Activated CD8-positive, alpha-beta memory T cell treated with anti-CD3 and anti-CD28 coated beads for 4 hours (primary cell): ENCODE measurements around the gene GMDS.

ENCODE experiments used
- DNase-seq, 2 donors: peaks; one replicate each; pipeline ENCODE4 v3.0.0-alpha.2; 2020; ENCODE audit warnings: low read depth in 2 of 2

The GMDS gene

GRCh38 chr6:2240961-2241360 lies 4.4 kb downstream of the GMDS start:
- DNase-seq = no peak

- no peak for DNase-seq
Measured at GRCh38 chr6:2237001-2237400, 8.4 kb downstream of the GMDS start.

- DNase-seq = no peak
Measured at GRCh38 chr6:2235777-2236495, 9.5 kb downstream of the GMDS start.

GRCh38 chr6:2232445-2232844 lies 13.0 kb downstream of the GMDS start:
- no peak for DNase-seq

- DNase-seq = no peak
Measured at GRCh38 chr6:2231438-2231837, 14.0 kb downstream of the GMDS start.

GRCh38 chr6:2230659-2231277 lies 14.6 kb downstream of the GMDS start:
- DNase-seq = no peak

GRCh38 chr6:2229742-2230141 lies 15.7 kb downstream of the GMDS start:
- DNase-seq = no peak

- no peak for DNase-seq
Measured at GRCh38 chr6:2229039-2229438, 16.4 kb downstream of the GMDS start.

GRCh38 chr6:2228392-2228791 lies 17.0 kb downstream of the GMDS start:
- no peak for DNase-seq

GRCh38 chr6:2226775-2227174 lies 18.6 kb downstream of the GMDS start:
- DNase-seq = no peak

- DNase-seq = no peak
Measured at GRCh38 chr6:2225422-2226392, 19.7 kb downstream of the GMDS start.

- no peak for DNase-seq
Measured at GRCh38 chr6:2224847-2225382, 20.5 kb downstream of the GMDS start.

GRCh38 chr6:2222275-2222842 lies 23.0 kb downstream of the GMDS start:
- DNase-seq = no peak

GRCh38 chr6:2221726-2222274 lies 23.6 kb downstream of the GMDS start:
- no peak for DNase-seq

GRCh38 chr6:2220154-2220553 lies 25.3 kb downstream of the GMDS start:
- DNase-seq = no peak

GRCh38 chr6:2218866-2219265 lies 26.5 kb downstream of the GMDS start:
- no peak for DNase-seq

GRCh38 chr6:2216794-2217383 lies 28.5 kb downstream of the GMDS start:
- no peak for DNase-seq

GRCh38 chr6:2215342-2215741 lies 30.1 kb downstream of the GMDS start:
- DNase-seq = no peak

- DNase-seq = no peak
Measured at GRCh38 chr6:2213086-2213485, 32.3 kb downstream of the GMDS start.

GRCh38 chr6:2209226-2209809 lies 36.1 kb downstream of the GMDS start:
- DNase-seq = peak in 1 of 2 donors; percentile 19

- DNase-seq = no peak
Measured at GRCh38 chr6:2208468-2208867, 36.9 kb downstream of the GMDS start.
